Mucosa of stomach (tissue), 1 donor: ENCODE results near the gene FAM185A.
"Not testable (repeated sequence)": the region's sequence is repeated elsewhere in the genome, so short reads cannot be mapped to it uniquely, and the experiment has no call there.

Source experiments
- H3K27me3 ChIP-seq: one replicate; pipeline ENCODE4 v1.7.0; 2013; ENCODE audit warnings: mild to moderate bottlenecking, low read length; ENCODE audit not compliant: control insufficient read depth, insufficient read depth
- H3K36me3 ChIP-seq: one replicate; pipeline ENCODE4 v1.7.0; 2013; ENCODE audit warnings: low read length; ENCODE audit not compliant: control insufficient read depth, insufficient read depth
- H3K4me1 ChIP-seq: one replicate; pipeline ENCODE4 v1.7.0; 2013; ENCODE audit warnings: mild to moderate bottlenecking, low read length; ENCODE audit not compliant: control insufficient read depth, insufficient read depth
- H3K4me3 ChIP-seq: one replicate; pipeline ENCODE4 v1.7.0; 2013; ENCODE audit warnings: low read length
- H3K9ac ChIP-seq: one replicate; pipeline ENCODE4 v1.7.0; 2013; ENCODE audit warnings: mild to moderate bottlenecking, low read length, moderate library complexity
- H3K9me3 ChIP-seq: one replicate; pipeline ENCODE4 v1.7.0; 2013; ENCODE audit warnings: mild to moderate bottlenecking, low read length, moderate library complexity; ENCODE audit not compliant: control insufficient read depth
- donor health status: Pancreatic carcinoma.

Gene FAM185A

DNA sequence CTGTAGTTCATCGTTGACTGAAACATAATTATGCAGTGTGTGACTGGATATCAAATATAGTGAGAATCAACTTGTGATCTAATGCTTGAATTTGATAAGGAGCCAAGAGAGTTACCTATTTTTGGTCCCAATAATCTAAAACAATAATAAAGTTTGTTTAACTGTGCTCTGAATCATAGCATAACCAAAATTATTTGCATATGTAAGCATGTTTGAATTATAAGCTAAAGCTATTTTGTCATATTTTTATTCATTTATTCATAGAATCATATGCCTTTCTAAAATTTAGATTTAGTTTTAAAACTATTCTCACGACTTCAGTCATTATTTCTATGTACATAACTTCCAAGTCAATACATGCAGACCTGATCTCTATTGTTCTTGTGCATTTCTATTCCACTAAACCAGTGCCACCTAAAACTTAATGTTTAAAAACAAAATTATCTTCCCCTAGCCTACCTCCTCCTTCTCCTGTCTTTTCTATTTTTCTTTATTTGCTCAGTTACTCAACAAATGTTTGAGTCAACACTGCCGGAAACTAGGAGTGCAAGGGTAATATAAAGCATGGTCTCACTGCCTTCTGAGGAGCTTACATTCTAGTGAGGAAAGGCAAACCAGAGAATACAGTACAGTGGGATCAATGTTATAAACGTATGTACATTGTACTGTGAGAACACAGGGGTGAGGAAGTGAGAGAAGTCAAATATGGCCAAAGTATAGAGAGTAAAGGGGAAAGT, 41.7 kb downstream of the FAM185A start:
- not testable (repeated sequence) for H3K4me1 ChIP-seq, H3K4me3 ChIP-seq, H3K9ac ChIP-seq, H3K9me3 ChIP-seq, H3K27me3 ChIP-seq, H3K36me3 ChIP-seq

DNA sequence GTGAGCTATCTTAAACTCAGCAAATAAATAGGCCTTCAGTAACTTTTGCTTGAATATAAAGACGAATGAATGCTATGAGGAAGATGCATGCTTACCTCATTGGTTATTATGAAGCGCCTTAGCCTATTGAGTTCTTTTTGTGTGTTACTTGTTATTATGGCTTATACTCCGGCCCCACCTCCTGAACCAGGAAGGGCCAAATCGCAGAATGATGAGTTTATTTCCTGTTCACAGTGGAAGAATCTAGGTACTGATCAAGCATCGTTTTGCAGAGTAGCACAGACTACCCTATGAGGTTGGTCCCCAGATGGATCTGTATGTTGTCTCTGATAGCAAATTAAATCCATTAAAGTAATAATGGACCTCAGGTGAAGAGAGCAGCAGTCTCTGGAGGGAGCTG, 42.6 kb downstream of the FAM185A start:
- not testable (repeated sequence) for H3K36me3 ChIP-seq, H3K27me3 ChIP-seq, H3K4me1 ChIP-seq

GRCh38 chr7:102791831-102792230, 43.0 kb downstream of the FAM185A start:
- H3K9ac ChIP-seq, H3K27me3 ChIP-seq, H3K36me3 ChIP-seq, H3K4me3 ChIP-seq, H3K4me1 ChIP-seq, H3K9me3 ChIP-seq: not testable (repeated sequence)

More for the DNA sequence above, 42.6 kb downstream of the FAM185A start:
- H3K4me3 ChIP-seq, H3K9me3 ChIP-seq, H3K9ac ChIP-seq: not testable (repeated sequence)

- not testable (repeated sequence) for H3K36me3 ChIP-seq, H3K9me3 ChIP-seq, H3K4me1 ChIP-seq, H3K27me3 ChIP-seq, H3K4me3 ChIP-seq, H3K9ac ChIP-seq
These were observed 45.8 kb downstream of the FAM185A start for GRCh38 chr7:102794567-102794966.

DNA sequence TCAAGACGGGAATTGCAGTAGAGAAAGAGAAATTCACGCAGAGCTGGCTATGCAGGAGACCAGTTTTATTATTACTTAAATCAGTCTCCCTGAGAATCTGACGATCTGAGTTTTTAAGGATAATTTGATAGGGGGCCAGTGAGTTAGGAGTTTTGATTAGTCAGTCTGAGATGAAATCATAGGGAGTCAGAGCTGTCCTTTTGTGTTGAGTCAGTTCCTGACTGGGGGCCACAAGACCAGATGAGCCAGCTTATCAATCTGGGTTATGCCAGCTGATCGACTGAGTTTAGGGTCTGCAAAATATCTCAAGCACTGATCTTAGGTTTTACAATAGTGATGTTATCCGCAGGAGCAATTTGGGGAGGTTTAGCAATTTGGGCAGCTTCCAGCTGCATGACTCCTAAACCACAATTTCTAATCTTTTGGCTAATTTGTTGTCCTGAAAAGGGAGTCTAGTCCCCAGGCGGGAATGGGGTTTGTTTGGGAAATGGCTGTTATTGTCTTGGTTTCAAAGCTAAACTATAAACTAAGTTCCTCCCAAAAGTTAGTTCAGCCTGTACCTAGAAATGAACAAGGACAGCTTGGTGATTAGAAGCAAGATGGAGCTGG, 47.3 kb downstream of the FAM185A start:
- H3K27me3 ChIP-seq, H3K4me3 ChIP-seq, H3K36me3 ChIP-seq, H3K9me3 ChIP-seq, H3K9ac ChIP-seq, H3K4me1 ChIP-seq: not testable (repeated sequence)

- no peaks in the 10 kb centered on the region for H3K9me3 ChIP-seq
- H3K36me3 ChIP-seq, result no peaks in the 10 kb centered on the region
- H3K4me3 ChIP-seq, result no peak overlapping the region
- H3K9ac ChIP-seq, result no peak overlapping the region
- H3K4me1 ChIP-seq, result peaks cover 5% of the 10 kb centered on the region
- no peaks in the 10 kb centered on the region for H3K27me3 ChIP-seq
These were observed 57.8 kb downstream of the FAM185A start for GRCh38 chr7:102806613-102807012.

DNA sequence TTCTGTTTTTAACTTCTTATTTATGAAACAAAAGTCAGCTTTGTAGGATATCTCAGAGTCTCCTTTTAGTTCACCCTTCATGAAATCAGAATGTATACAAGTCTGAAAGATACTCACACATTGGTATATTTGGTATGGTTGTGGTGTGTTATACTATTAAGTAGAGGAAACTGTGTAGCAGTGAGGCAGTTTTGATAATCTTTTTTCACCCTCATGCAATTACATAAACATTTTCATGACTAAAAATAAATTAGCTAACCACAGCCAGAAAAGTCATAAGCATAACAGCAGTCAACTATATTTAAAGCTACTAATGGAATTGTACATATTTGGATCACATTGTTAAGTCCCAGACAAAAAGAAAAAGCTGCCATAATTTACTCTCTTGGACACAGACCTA, 62.1 kb downstream of the FAM185A start:
- H3K9me3 ChIP-seq, result no peaks in the 10 kb centered on the region
- no peaks in the 10 kb centered on the region for H3K27me3 ChIP-seq
- no peaks in the 10 kb centered on the region for H3K36me3 ChIP-seq
- H3K4me3 ChIP-seq, result no peak overlapping the region
- peaks cover 29% of the 10 kb centered on the region for H3K4me1 ChIP-seq
- H3K9ac ChIP-seq, result no peak overlapping the region

GRCh38 chr7:102811942-102812678, 63.3 kb downstream of the FAM185A start:
- no peak overlapping the region for H3K4me3 ChIP-seq
- H3K9me3 ChIP-seq, result no peaks in the 10 kb centered on the region
- no peaks in the 10 kb centered on the region for H3K36me3 ChIP-seq
- H3K4me1 ChIP-seq, result peaks cover 29% of the 10 kb centered on the region
- no peaks in the 10 kb centered on the region for H3K27me3 ChIP-seq
- no peak overlapping the region for H3K9ac ChIP-seq

DNA sequence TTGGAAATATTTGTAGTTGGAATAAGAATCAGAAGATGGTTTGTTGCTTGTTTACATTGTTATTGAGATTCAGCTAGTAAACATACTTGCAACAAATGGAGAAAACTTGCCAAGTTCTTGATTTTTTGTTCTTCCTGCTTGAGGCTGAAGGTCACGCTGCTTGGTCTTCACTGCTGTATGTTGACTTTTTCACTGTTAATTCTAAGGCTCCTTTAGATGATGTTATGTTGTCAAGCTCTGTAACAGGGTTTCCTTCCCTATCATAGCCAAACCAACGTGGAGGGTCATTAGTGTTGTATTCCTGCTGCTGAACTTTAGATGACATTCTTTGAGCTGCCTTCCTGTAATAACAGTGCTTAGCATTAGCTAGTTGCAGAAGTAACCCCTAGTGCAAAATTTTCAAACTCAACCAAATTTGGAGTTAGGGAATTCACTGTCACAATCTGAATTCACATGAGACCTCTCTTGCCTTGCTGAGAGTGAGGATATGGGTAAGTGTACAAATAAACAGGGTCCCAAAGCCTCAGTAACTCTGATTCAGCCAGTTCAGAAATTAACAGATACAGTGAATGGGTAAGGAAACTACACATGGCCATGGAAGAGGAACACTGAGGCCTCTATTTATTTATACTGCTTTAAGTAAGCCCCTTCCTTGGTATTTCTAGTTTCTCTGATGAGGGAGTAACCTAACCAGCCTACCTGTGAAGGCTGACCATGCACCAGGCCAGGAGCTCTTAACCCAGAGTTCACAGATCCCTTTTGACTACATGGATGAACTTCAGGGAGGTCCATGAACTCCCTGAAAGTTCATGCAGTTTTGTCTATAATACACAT, 64.6 kb downstream of the FAM185A start:
- Histone ChIP-seq H3K27me3 (no peaks in the 10 kb centered on the region), H3K4me3 (no peak overlapping the region)

GRCh38 chr7:102814025-102814471, 65.2 kb downstream of the FAM185A start:
- Histone ChIP-seq H3K4me1 (peaks cover 43% of the 10 kb centered on the region), H3K9me3 (no peaks in the 10 kb centered on the region), H3K36me3 (no peaks in the 10 kb centered on the region), H3K27me3 (no peaks in the 10 kb centered on the region), H3K9ac (no peak overlapping the region), H3K4me3 (no peak overlapping the region)

More for the DNA sequence above, 64.6 kb downstream of the FAM185A start:
- H3K4me1 ChIP-seq, result peaks cover 36% of the 10 kb centered on the region
- no peaks in the 10 kb centered on the region for H3K9me3 ChIP-seq
- no peak overlapping the region for H3K9ac ChIP-seq
- no peaks in the 10 kb centered on the region for H3K36me3 ChIP-seq

DNA sequence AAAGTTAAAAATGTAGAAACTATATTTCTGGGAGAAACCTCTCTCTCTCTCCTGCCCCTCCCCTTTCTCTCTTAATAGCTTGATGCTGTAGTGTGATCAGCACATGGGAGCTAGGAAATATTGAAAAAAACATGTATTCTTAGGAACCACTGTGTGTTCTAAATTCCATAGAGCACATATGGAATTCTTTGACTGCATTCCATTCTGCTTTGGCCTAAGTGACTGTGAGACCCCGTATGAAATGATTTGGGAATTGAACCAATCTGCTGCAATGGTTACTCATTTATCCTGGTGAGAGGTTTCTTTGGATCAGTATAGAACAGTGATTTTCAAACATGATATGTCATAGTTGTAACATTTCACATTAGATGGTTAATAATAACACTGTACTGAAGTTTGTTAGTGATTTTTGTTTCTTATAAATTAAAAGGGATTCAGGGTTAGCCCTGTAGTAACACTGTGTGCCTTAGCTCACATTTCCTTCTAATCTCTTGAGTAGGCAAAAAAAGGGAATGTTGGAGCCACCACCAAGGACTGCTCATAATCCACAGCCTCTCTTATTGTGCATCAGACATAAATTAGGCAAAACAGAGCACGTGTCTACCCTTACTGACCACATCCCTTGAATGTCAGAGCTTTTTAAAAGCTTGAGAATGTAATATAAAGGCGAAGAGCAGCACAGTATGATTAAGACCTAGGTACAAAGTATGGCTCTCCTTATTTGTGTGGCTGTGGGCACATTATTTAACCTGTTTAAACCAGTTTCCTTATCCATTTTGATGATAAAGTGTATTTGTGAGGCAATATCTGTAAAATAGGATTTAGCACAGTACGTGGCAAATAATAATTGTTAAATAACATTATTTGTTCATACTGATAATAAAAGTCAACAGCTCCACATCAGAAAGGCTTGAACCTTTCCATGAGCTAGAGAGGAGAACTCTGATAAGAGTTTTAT, 69.1 kb downstream of the FAM185A start:
- Histone ChIP-seq H3K36me3 (no peaks in the 10 kb centered on the region), H3K4me3 (no peak overlapping the region), H3K9ac (no peak overlapping the region), H3K4me1 (peaks cover 36% of the 10 kb centered on the region), H3K9me3 (no peaks in the 10 kb centered on the region), H3K27me3 (no peaks in the 10 kb centered on the region)
